Progenitor cell of endocrine pancreas (in vitro differentiated cells): Measurements from ENCODE around the gene KRT27. TPM values are rescaled to one million over a fixed set of nuclear protein-coding genes. Genes with fewer than 3 reads are reported as not detected.

ENCODE experiments used
- DNase-seq: peaks from one replicate; pipeline ENCODE4 v3.0.0; 2021; ENCODE audit warnings: low spot score; ENCODE audit not compliant: unreplicated experiment
- H3K27ac Mint-ChIP-seq: 2 replicates; pipeline ENCODE4 v1.8.0; 2021; ENCODE audit warnings: mild to moderate bottlenecking, moderate library complexity, mixed read lengths
- H3K27me3 Mint-ChIP-seq: 2 replicates; pipeline ENCODE4 v1.8.0; 2021; ENCODE audit warnings: mixed read lengths
- H3K36me3 Mint-ChIP-seq: 2 replicates; pipeline ENCODE4 v1.8.0; 2022; ENCODE audit warnings: mixed read lengths; ENCODE audit not compliant: insufficient read depth
- H3K4me1 Mint-ChIP-seq: 2 replicates; pipeline ENCODE4 v1.8.0; 2021; ENCODE audit warnings: low read depth, mixed read lengths
- H3K4me3 Mint-ChIP-seq: 2 replicates; pipeline ENCODE4 v1.8.0; 2021; ENCODE audit warnings: low read depth, mild to moderate bottlenecking, moderate library complexity, mixed read lengths
- H3K9me3 Mint-ChIP-seq: 2 replicates; pipeline ENCODE4 v1.8.0; 2021; ENCODE audit warnings: low read depth, mixed read lengths
- total RNA-seq: library from RNA; stranded (reverse); gene quantifications from 2 replicates; pipeline ENCODE4 v1.2.1, GENCODE V29; 2021
- TF ChIP-seq, protein P1 (sequence below): fragments of 200-600 bp; sonication (generic); IDR thresholded peaks from one replicate; pipeline ENCODE4 v1.5.0; 2021; ENCODE audit warnings: antibody characterized with exemption, mild to moderate bottlenecking; ENCODE audit not compliant: unreplicated experiment

Gene KRT27
- total RNA-seq, 1 donor from 2014 or later, result not detected

DNA sequence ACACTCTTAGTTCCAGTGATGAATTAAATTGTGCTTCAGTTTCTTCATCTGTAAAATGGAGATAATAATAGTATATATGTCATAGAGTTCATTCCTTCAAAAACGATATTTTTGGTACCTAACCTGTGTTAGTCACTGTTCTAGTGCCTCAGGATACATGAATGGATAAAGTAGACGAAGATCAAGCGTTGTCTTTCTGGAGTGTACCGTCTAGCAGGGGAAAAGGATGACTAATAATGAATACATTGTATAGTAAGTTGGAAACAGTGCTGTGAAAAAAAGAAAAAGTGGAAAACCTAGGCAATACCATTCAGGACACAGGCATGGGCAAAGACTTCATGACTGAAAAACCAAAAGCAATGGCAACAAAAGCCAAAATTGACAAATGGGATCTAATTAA is 31.5 kb upstream of the KRT27 start:
- peaks cover 11% of the 10 kb centered on the region for H3K36me3 Mint-ChIP-seq
- H3K4me1 Mint-ChIP-seq, result peaks cover 1% of the 10 kb centered on the region
- H3K4me3 Mint-ChIP-seq, result no peak overlapping the region
- no peaks in the 10 kb centered on the region for H3K9me3 Mint-ChIP-seq
- H3K27me3 Mint-ChIP-seq, result peaks cover 51% of the 10 kb centered on the region
- DNase-seq, result no peak
- no peak overlapping the region for H3K27ac Mint-ChIP-seq
- TF ChIP-seq, protein P1, sequence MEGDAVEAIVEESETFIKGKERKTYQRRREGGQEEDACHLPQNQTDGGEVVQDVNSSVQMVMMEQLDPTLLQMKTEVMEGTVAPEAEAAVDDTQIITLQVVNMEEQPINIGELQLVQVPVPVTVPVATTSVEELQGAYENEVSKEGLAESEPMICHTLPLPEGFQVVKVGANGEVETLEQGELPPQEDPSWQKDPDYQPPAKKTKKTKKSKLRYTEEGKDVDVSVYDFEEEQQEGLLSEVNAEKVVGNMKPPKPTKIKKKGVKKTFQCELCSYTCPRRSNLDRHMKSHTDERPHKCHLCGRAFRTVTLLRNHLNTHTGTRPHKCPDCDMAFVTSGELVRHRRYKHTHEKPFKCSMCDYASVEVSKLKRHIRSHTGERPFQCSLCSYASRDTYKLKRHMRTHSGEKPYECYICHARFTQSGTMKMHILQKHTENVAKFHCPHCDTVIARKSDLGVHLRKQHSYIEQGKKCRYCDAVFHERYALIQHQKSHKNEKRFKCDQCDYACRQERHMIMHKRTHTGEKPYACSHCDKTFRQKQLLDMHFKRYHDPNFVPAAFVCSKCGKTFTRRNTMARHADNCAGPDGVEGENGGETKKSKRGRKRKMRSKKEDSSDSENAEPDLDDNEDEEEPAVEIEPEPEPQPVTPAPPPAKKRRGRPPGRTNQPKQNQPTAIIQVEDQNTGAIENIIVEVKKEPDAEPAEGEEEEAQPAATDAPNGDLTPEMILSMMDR, result no peak

DNA sequence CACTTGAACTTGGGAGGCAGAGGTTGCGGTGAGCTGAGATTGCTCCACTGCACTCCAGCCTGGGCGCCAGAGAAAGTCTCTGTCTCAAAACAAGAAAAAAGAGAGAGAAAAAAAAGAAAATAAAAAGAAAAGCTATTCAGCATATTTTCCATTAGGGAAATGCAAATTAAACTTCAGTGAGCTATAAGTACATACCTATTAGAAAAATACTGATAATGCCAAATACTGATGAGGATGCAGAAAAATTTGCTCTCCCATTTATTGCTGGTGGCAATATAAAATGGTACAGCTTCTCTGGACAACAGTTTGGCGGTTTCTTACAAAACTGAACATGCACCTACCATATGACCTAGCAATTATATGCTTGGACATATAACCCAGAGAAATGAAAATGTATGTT is 30.3 kb upstream of the KRT27 start:
- H3K27me3 Mint-ChIP-seq, result peaks cover 61% of the 10 kb centered on the region
- no peak for DNase-seq
- no peaks in the 10 kb centered on the region for H3K9me3 Mint-ChIP-seq
- H3K36me3 Mint-ChIP-seq, result peaks cover 11% of the 10 kb centered on the region
- no peak overlapping the region for H3K4me3 Mint-ChIP-seq
- TF ChIP-seq, protein P1, result no peak
- H3K27ac Mint-ChIP-seq, result no peak overlapping the region
- H3K4me1 Mint-ChIP-seq, result peaks cover 1% of the 10 kb centered on the region

DNA sequence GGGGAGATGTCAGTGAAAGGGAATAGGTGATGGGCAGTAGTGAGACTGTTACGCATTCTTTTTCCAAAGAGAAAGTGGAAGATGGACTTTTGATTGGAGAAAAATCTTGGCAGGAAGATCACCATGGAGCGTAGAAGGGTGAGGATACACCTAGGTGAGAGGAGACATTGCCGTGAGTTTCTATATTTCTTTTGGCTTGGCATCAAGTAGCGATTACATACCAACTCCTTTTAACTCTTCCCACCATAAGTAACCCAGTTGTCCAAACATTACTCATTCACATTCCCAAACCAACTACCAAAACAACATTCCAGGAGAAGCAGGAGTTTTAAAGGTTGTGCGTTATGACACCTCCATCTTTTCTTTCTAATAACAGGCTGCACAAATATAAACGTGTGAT is 28.1 kb upstream of the KRT27 start:
- TF ChIP-seq, protein P1, result no peak
- no peaks in the 10 kb centered on the region for H3K36me3 Mint-ChIP-seq
- no peak overlapping the region for H3K4me3 Mint-ChIP-seq
- H3K4me1 Mint-ChIP-seq, result no peaks in the 10 kb centered on the region
- no peaks in the 10 kb centered on the region for H3K9me3 Mint-ChIP-seq
- H3K27ac Mint-ChIP-seq, result no peak overlapping the region
- peaks cover 75% of the 10 kb centered on the region for H3K27me3 Mint-ChIP-seq
- DNase-seq, result no peak

DNA sequence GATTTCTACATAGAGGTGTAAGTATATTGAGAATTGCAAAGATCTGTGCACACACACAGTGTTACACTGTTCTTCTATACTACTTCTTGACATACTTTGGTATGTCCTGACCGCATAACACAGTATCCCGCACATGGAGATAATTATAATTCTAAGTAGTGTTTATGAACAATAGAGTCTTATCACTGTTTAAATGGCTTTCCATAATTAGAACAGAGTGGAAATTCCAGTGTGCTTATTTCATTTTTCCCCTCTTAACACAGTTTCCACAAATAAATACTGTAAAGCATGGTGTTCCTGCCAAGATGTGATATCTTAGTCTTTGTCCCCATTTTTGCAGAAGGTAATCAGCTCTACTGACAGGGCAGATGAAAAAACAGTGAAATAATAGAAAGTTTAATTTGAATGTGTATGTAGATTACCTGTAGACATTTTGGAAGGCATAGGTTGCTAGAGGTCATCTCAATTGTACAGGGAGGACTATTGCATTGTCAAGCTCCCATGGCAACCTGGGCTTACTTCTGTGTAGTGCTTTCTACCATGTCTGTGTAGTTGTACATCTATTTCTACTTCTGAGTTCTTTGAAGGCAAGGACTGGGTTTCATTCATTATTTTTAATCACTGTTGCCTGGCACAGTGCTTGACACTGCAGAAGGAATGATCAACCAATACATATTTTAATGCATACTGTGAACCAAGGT is 27.5 kb upstream of the KRT27 start:
- Mint-ChIP-seq H3K4me3 (no peak overlapping the region), H3K27ac (no peak overlapping the region), H3K36me3 (no peaks in the 10 kb centered on the region), H3K9me3 (no peaks in the 10 kb centered on the region), H3K4me1 (no peaks in the 10 kb centered on the region), H3K27me3 (peaks cover 80% of the 10 kb centered on the region)
- DNase-seq, result no peak
- TF ChIP-seq, protein P1, result no peak

DNA sequence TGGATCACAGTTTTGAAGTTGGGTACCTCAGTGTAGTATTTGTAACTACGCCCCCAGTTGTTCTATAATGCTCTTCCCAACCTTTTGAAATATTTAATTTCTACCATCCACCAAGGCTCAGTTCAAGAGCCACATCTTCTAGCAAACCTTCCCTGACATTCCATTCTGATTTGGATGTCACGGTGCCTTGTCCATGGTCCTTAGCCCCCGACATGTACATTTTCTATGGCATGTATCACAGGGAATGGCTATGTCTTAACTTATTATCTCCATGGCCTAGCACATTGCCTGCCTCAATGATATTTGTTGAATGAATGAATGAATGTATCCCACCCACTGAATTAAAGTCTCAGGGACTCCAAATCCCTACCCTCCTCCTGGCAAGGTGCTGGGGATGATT is 23.8 kb upstream of the KRT27 start:
- no peak for DNase-seq
- H3K9me3 Mint-ChIP-seq, result no peaks in the 10 kb centered on the region
- no peak overlapping the region for H3K4me3 Mint-ChIP-seq
- no peak overlapping the region for H3K27ac Mint-ChIP-seq
- peaks cover 47% of the 10 kb centered on the region for H3K27me3 Mint-ChIP-seq
- TF ChIP-seq, protein P1, result no peak
- no peaks in the 10 kb centered on the region for H3K36me3 Mint-ChIP-seq
- H3K4me1 Mint-ChIP-seq, result peaks cover 2% of the 10 kb centered on the region
